HG02884 (cell line): ENCODE measurements around the gene RYR3.
"Not testable (repeated sequence)": the region's sequence is repeated elsewhere in the genome, so short reads cannot be mapped to it uniquely, and the experiment has no call there.

Source experiments
- ATAC-seq: cut with Tn5 transposase; IDR thresholded peaks from one replicate; pipeline ENCODE4 v1.9.1; 2021; ENCODE audit warnings: mild to moderate bottlenecking, moderate library complexity; ENCODE audit not compliant: unreplicated experiment

Gene RYR3

GRCh38 chr15:33565094-33565493, 254.3 kb downstream of the RYR3 start:
- ATAC-seq: no peak

- ATAC-seq: no peak
Measured at GRCh38 chr15:33567652-33568051, 256.9 kb downstream of the RYR3 start.

- ATAC-seq: no peak
Measured at GRCh38 chr15:33569036-33569435, 258.3 kb downstream of the RYR3 start.

GRCh38 chr15:33577911-33578310, 267.1 kb downstream of the RYR3 start:
- not testable (repeated sequence) for ATAC-seq

- no peak for ATAC-seq
Measured at GRCh38 chr15:33580526-33580925, 269.8 kb downstream of the RYR3 start.

- ATAC-seq: no peak
Measured at GRCh38 chr15:33581032-33581431, 270.3 kb downstream of the RYR3 start.

GRCh38 chr15:33584797-33585196, 274.0 kb downstream of the RYR3 start:
- no peak for ATAC-seq

GRCh38 chr15:33586786-33587697, 276.3 kb downstream of the RYR3 start:
- ATAC-seq: no peak

GRCh38 chr15:33587773-33588172, 277.0 kb downstream of the RYR3 start:
- no peak for ATAC-seq

GRCh38 chr15:33592864-33593263, 282.1 kb downstream of the RYR3 start:
- ATAC-seq: no peak

GRCh38 chr15:33598382-33598781, 287.6 kb downstream of the RYR3 start:
- ATAC-seq: not testable (repeated sequence)

- no peak for ATAC-seq
Measured at GRCh38 chr15:33600212-33600611, 289.4 kb downstream of the RYR3 start.

- ATAC-seq: no peak
Measured at GRCh38 chr15:33601461-33601860, 290.7 kb downstream of the RYR3 start.

- ATAC-seq: no peak
Measured at GRCh38 chr15:33608714-33609113, 297.9 kb downstream of the RYR3 start.

- ATAC-seq: no peak
Measured at GRCh38 chr15:33612721-33613304, 302.0 kb downstream of the RYR3 start.

- ATAC-seq: no peak
Measured at GRCh38 chr15:33616475-33616874, 305.7 kb downstream of the RYR3 start.

GRCh38 chr15:33618350-33618749, 307.6 kb downstream of the RYR3 start:
- no peak for ATAC-seq

GRCh38 chr15:33621141-33621540, 310.4 kb downstream of the RYR3 start:
- ATAC-seq: no peak

- no peak for ATAC-seq
Measured at GRCh38 chr15:33623010-33623409, 312.2 kb downstream of the RYR3 start.

- ATAC-seq: no peak
Measured at GRCh38 chr15:33624439-33624838, 313.7 kb downstream of the RYR3 start.

GRCh38 chr15:33629647-33630046, 318.9 kb downstream of the RYR3 start:
- no peak for ATAC-seq

- ATAC-seq: no peak
Measured at GRCh38 chr15:33636234-33636633, 325.5 kb downstream of the RYR3 start.
